Peyer's patch (tissue), 4 donors: ENCODE measurements around the gene HSBP1L1.

Source experiments
- POLR2A ChIP-seq, 2 donors: fragments of 450-650 bp; IDR thresholded peaks; one replicate each; pipeline ENCODE4 v1.5.1; 2017; ENCODE audit warnings: antibody characterized with exemption in 2 of 2, mild to moderate bottlenecking in 2 of 2, moderate library complexity in 2 of 2
- TF ChIP-seq, protein P1 (sequence below), 6 experiments: fragments of 450-650 bp in 4 of 6; fragments of 200-600 bp in 2 of 6; sonication (generic) in 1 of 6; IDR thresholded peaks; one replicate each; pipeline ENCODE4 v1.5.1; 2017 to 2019; ENCODE audit warnings: antibody characterized with exemption in 6 of 6, mild to moderate bottlenecking in 3 of 6, moderate library complexity in 1 of 6

DNA sequence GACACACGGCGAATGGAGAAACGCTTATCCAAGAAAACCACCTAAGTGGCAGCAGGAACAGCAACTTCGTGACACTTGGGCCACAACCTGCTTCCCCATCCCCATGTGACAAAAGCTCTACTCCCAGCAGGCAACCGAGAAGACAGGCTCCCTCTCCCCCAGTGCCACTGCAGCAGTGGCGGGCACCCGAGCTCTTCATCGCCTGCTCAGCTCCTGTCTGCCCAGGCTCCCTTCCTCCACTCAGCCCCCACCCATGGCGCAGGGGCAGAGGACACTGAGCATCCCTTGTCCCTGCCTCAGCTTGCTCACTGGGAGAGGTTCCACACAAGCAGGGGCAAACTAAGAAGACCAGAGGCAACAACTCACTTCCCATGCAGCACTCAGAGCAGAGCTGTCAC, 35.9 kb upstream of the HSBP1L1 start:
- TF ChIP-seq, protein P1, sequence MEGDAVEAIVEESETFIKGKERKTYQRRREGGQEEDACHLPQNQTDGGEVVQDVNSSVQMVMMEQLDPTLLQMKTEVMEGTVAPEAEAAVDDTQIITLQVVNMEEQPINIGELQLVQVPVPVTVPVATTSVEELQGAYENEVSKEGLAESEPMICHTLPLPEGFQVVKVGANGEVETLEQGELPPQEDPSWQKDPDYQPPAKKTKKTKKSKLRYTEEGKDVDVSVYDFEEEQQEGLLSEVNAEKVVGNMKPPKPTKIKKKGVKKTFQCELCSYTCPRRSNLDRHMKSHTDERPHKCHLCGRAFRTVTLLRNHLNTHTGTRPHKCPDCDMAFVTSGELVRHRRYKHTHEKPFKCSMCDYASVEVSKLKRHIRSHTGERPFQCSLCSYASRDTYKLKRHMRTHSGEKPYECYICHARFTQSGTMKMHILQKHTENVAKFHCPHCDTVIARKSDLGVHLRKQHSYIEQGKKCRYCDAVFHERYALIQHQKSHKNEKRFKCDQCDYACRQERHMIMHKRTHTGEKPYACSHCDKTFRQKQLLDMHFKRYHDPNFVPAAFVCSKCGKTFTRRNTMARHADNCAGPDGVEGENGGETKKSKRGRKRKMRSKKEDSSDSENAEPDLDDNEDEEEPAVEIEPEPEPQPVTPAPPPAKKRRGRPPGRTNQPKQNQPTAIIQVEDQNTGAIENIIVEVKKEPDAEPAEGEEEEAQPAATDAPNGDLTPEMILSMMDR (IDR thresholded peaks at IDR 0.05): no peak
- no peak for TF ChIP-seq POLR2A (IDR thresholded peaks at IDR 0.05)
